ENCODE results near the gene CDH20.

GRCh38 chr18:61348230-61348629 lies 15.0 kb downstream of the CDH20 start:
- TF ChIP-seq CTCF (tag by site-specific recombination; IDR thresholded peaks at IDR 0.05) (no peak), ZNF211 (tag by site-specific recombination; IDR thresholded peaks at IDR 0.05; ENCODE audit: low read depth) (no peak), ZNF184 (tag by site-specific recombination; IDR thresholded peaks at IDR 0.05) (no peak), ZBTB8A (tag by site-specific recombination; IDR thresholded peaks at IDR 0.05) (no peak), KLF16 (tag by site-specific recombination; IDR thresholded peaks at IDR 0.05) (no peak)
